Fibroblast of lung (primary cell): ENCODE data around the gene GABRD. TPM values are rescaled to one million over a fixed set of nuclear protein-coding genes. Genes with fewer than 3 reads are reported as not detected.
A peak's percentile ranks its signal among the peaks of the same experiment; 100 is the strongest.

Source experiments
- DNase-seq, 2 donors: peaks; one replicate each; pipeline versions ENCODE4 v3.0.0 to v3.0.0-alpha.2; 2010; ENCODE audit warnings: low read depth in 2 of 2
- H2AFZ ChIP-seq: 2 replicates; pipeline ENCODE4 v1.5.1; 2012; ENCODE audit warnings: low read length, control low read depth, inconsistent platforms
- H3K27ac ChIP-seq: 2 replicates; pipeline ENCODE4 v1.5.1; 2011; ENCODE audit warnings: low read length, control low read depth; ENCODE audit not compliant: insufficient read depth
- H3K27me3 ChIP-seq: 2 replicates; pipeline ENCODE4 v1.5.1; 2011; ENCODE audit warnings: mild to moderate bottlenecking, low read length; ENCODE audit not compliant: control insufficient read depth, insufficient read depth
- H3K36me3 ChIP-seq: 2 replicates; pipeline ENCODE4 v1.5.1; 2011; ENCODE audit warnings: low read length; ENCODE audit not compliant: control insufficient read depth, insufficient read depth
- H3K4me1 ChIP-seq: 2 replicates; pipeline ENCODE4 v1.5.1; 2011; ENCODE audit warnings: low read length; ENCODE audit not compliant: control insufficient read depth, insufficient read depth; ENCODE audit errors: extremely low read depth
- H3K4me2 ChIP-seq: 2 replicates; pipeline ENCODE4 v1.5.1; 2011; ENCODE audit warnings: low read length, control low read depth; ENCODE audit not compliant: insufficient read depth; ENCODE audit errors: extremely low read depth
- H3K4me3 ChIP-seq, 4 experiments: fragments of 200-600 bp in 1 of 4; sonication (generic) in 1 of 4; replicated peaks in 1 of 4; 2 replicates each; pipeline ENCODE4 v1.5.1; 2011 to 2016; ENCODE audit warnings: low read length in 4 of 4, low read depth in 3 of 4, mild to moderate bottlenecking in 3 of 4, control low read depth in 2 of 4, inconsistent platforms in 1 of 4, mixed read lengths in 1 of 4; ENCODE audit not compliant: insufficient read depth in 1 of 4; ENCODE audit errors: control extremely low read depth in 1 of 4
- H3K79me2 ChIP-seq: 2 replicates; pipeline ENCODE4 v1.5.1; 2012; ENCODE audit warnings: mild to moderate bottlenecking, low read length, inconsistent platforms; ENCODE audit not compliant: control insufficient read depth, insufficient read depth
- H3K9ac ChIP-seq: 2 replicates; pipeline ENCODE4 v1.5.1; 2011; ENCODE audit warnings: mild to moderate bottlenecking, low read length, control low read depth; ENCODE audit not compliant: insufficient read depth
- H3K9me3 ChIP-seq: 2 replicates; pipeline ENCODE4 v1.5.1; 2012; ENCODE audit warnings: low read depth, low read length; ENCODE audit not compliant: control insufficient read depth, insufficient read depth
- H4K20me1 ChIP-seq: 2 replicates; pipeline ENCODE4 v1.5.1; 2011; ENCODE audit warnings: low read length; ENCODE audit not compliant: control insufficient read depth, insufficient read depth; ENCODE audit errors: extremely low read depth
- CTCF ChIP-seq, 2 donors: IDR thresholded peaks in 1 of 2; conservative IDR thresholded peaks in 1 of 2; 1 replicate in 1 of 2; 2 replicates in 1 of 2; pipeline ENCODE4 v1.5.1; 2011 to 2012; ENCODE audit warnings: low read length in 2 of 2, control low read depth in 1 of 2, inconsistent platforms in 1 of 2, low read depth in 1 of 2, mild to moderate bottlenecking in 1 of 2
- EZH2 ChIP-seq: IDR thresholded peaks from 2 replicates; pipeline ENCODE4 v1.5.1; 2012; ENCODE audit warnings: low read length, control low read depth, mild to moderate bottlenecking; ENCODE audit errors: missing control alignments
- polyA plus RNA-seq, 2 donors: library from polyadenylated mRNA; depleted of rRNA in 1 of 2; stranded (reverse) in 1 of 2; unstranded in 1 of 2; fragments of >200 nt; gene quantifications; 2 replicates each; pipeline ENCODE4 v1.2.1, GENCODE V29; 2011 to 2012; ENCODE audit warnings: missing spikeins in 1 of 2
- total RNA-seq: library from RNA; depleted of rRNA; stranded (reverse); fragments of >200 nt; gene quantifications from 2 replicates; pipeline ENCODE4 v1.2.1, GENCODE V29; 2014

GABRD gene
- total and polyA plus RNA-seq, 2 donors (not counting 1 experiment from before 2014, with no cell fraction given), result not detected

GRCh38 chr1:1989102-1989542 is 30.0 kb upstream of the GABRD start:
- Histone ChIP-seq H3K4me1 (no peaks in the 10 kb centered on the region), H3K4me2 (no peak overlapping the region), H3K4me3 (no peak overlapping the region), H3K27ac (no peak overlapping the region), H3K9ac (no peak overlapping the region), H2AFZ (no peak overlapping the region), H3K36me3 (no peaks in the 10 kb centered on the region), H3K27me3 (no peaks in the 10 kb centered on the region), H3K79me2 (no peaks in the 10 kb centered on the region), H4K20me1 (no peaks in the 10 kb centered on the region), H3K9me3 (no peaks in the 10 kb centered on the region)
- no peak for TF ChIP-seq EZH2
- TF ChIP-seq CTCF (conservative IDR thresholded peaks at IDR 0.05 in 1 of 2, IDR thresholded peaks at IDR 0.05 in 1 of 2; ENCODE audit: low read depth in 1 of 2, low read length in 2 of 2), result no peak
- DNase-seq, result peak; percentile 20 to 29

- no peak for TF ChIP-seq EZH2
- no peak for TF ChIP-seq CTCF (conservative IDR thresholded peaks at IDR 0.05 in 1 of 2, IDR thresholded peaks at IDR 0.05 in 1 of 2; ENCODE audit: low read depth in 1 of 2, low read length in 2 of 2)
- Histone ChIP-seq H3K36me3 (no peaks in the 10 kb centered on the region), H3K27me3 (no peaks in the 10 kb centered on the region), H3K9me3 (no peaks in the 10 kb centered on the region), H3K27ac (no peak overlapping the region), H3K79me2 (no peaks in the 10 kb centered on the region), H3K4me3 (no peak overlapping the region), H2AFZ (no peak overlapping the region), H3K4me1 (no peaks in the 10 kb centered on the region), H4K20me1 (no peaks in the 10 kb centered on the region), H3K9ac (no peak overlapping the region), H3K4me2 (no peak overlapping the region)
- peak in 1 of 2 donors; percentile 43 for DNase-seq
Measured at GRCh38 chr1:1989789-1990188, 29.4 kb upstream of the GABRD start.

- peak in 1 of 2 donors; percentile 26 for DNase-seq
- no peak overlapping the region for H2AFZ ChIP-seq
- H3K36me3 ChIP-seq, result no peaks in the 10 kb centered on the region
- no peaks in the 10 kb centered on the region for H3K4me1 ChIP-seq
- H3K9me3 ChIP-seq, result no peaks in the 10 kb centered on the region
- H3K4me3 ChIP-seq, result no peak overlapping the region
- H3K27me3 ChIP-seq, result no peaks in the 10 kb centered on the region
- no peak overlapping the region for H3K27ac ChIP-seq
- H3K9ac ChIP-seq, result no peak overlapping the region
- H3K4me2 ChIP-seq, result no peak overlapping the region
- H4K20me1 ChIP-seq, result no peaks in the 10 kb centered on the region
- no peaks in the 10 kb centered on the region for H3K79me2 ChIP-seq
- TF ChIP-seq EZH2 (no peak), CTCF (conservative IDR thresholded peaks at IDR 0.05 in 1 of 2, IDR thresholded peaks at IDR 0.05 in 1 of 2; ENCODE audit: low read depth in 1 of 2, low read length in 2 of 2) (no peak)
Measured at GRCh38 chr1:1990222-1990621, 28.9 kb upstream of the GABRD start.
